SH-SY5Y (cell line): ENCODE results near the gene BMI1.

ENCODE experiments used
- GATA2 ChIP-seq: IDR thresholded peaks from 2 replicates; pipeline ENCODE4 v1.6.1; 2011; ENCODE audit warnings: mild to moderate bottlenecking, low read depth, low read length
- GATA3 ChIP-seq: IDR thresholded peaks from 2 replicates; pipeline ENCODE4 v1.6.1; 2011; ENCODE audit warnings: low read depth, mild to moderate bottlenecking, low read length, moderate library complexity

BMI1 gene

GRCh38 chr10:22365233-22365632 is 44.3 kb downstream of the BMI1 start:
- TF ChIP-seq GATA2 (no peak), GATA3 (no peak)

GRCh38 chr10:22365644-22366434 is 44.9 kb downstream of the BMI1 start:
- TF ChIP-seq GATA3 (no peak), GATA2 (no peak)

GRCh38 chr10:22366435-22366703 is 45.5 kb downstream of the BMI1 start:
- TF ChIP-seq GATA2, result no peak
- no peak for TF ChIP-seq GATA3

- TF ChIP-seq GATA2, result no peak
- TF ChIP-seq GATA3, result no peak
Measured at GRCh38 chr10:22366771-22367170, 45.9 kb downstream of the BMI1 start.

GRCh38 chr10:22367471-22367870 is 46.6 kb downstream of the BMI1 start:
- TF ChIP-seq GATA2 (no peak), GATA3 (no peak)

- TF ChIP-seq GATA2 (no peak), GATA3 (no peak)
Measured at GRCh38 chr10:22368402-22368801, 47.5 kb downstream of the BMI1 start.

GRCh38 chr10:22368981-22369380 is 48.1 kb downstream of the BMI1 start:
- TF ChIP-seq GATA2 (no peak), GATA3 (no peak)

- TF ChIP-seq GATA3 (no peak), GATA2 (no peak)
Measured at GRCh38 chr10:22369434-22370072, 48.7 kb downstream of the BMI1 start.

GRCh38 chr10:22370320-22370719 is 49.4 kb downstream of the BMI1 start:
- no peak for TF ChIP-seq GATA2
- no peak for TF ChIP-seq GATA3

- no peak for TF ChIP-seq GATA3
- TF ChIP-seq GATA2, result no peak
Measured at GRCh38 chr10:22372298-22372697, 51.4 kb downstream of the BMI1 start.

GRCh38 chr10:22372917-22373316 is 52.0 kb downstream of the BMI1 start:
- TF ChIP-seq GATA3 (no peak), GATA2 (no peak)

GRCh38 chr10:22374489-22375126 is 53.7 kb downstream of the BMI1 start:
- TF ChIP-seq GATA2 (no peak), GATA3 (no peak)

- TF ChIP-seq GATA3 (no peak), GATA2 (no peak)
Measured at GRCh38 chr10:22379059-22379458, 58.2 kb downstream of the BMI1 start.
